T-helper 17 cell (primary cell): Measurements from ENCODE around the gene RASA3. TPM values are rescaled to one million over a fixed set of nuclear protein-coding genes. Genes with fewer than 3 reads are reported as not detected.
"Not testable (repeated sequence)": the region's sequence is repeated elsewhere in the genome, so short reads cannot be mapped to it uniquely, and the experiment has no call there.

Experiments
- ATAC-seq: fragments of 150-1000 bp; cut with Tn5 transposase; 2 replicates; pipeline ENCODE4 v1.10.0; 2021; ENCODE audit warnings: mild to moderate bottlenecking, moderate library complexity
- DNase-seq, 3 donors: peaks; one replicate each; pipeline versions ENCODE4 v3.0.0 to v3.0.0-alpha.2; 2020 to 2021
- H3K9me3 ChIP-seq: one replicate; pipeline ENCODE4 v1.7.0; 2013; ENCODE audit warnings: low read length, mild to moderate bottlenecking; ENCODE audit not compliant: control insufficient read depth, poor library complexity, severe bottlenecking
- H3K27ac Mint-ChIP-seq: one replicate; pipeline ENCODE4 v1.8.0; 2022; ENCODE audit warnings: mild to moderate bottlenecking, moderate library complexity, mixed read lengths
- H3K27me3 Mint-ChIP-seq: one replicate; pipeline ENCODE4 v1.8.0; 2022; ENCODE audit warnings: mixed read lengths
- H3K36me3 Mint-ChIP-seq: one replicate; pipeline ENCODE4 v1.8.0; 2022; ENCODE audit warnings: low read depth, mixed read lengths
- H3K4me1 Mint-ChIP-seq: one replicate; pipeline ENCODE4 v1.8.0; 2022; ENCODE audit warnings: mild to moderate bottlenecking, mixed read lengths
- H3K4me3 Mint-ChIP-seq: one replicate; pipeline ENCODE4 v1.8.0; 2022; ENCODE audit warnings: mild to moderate bottlenecking, moderate library complexity, mixed read lengths
- total RNA-seq, 4 donors: library from RNA in 2 of 4; stranded (reverse) in 2 of 4; gene quantifications; one replicate each; pipeline ENCODE4 v1.2.3 and lab custom pipeline; 2022 to 2026

RASA3 gene
- total RNA-seq, 2 donors from 2014 or later, result 204 to 215 TPM

- H3K9me3 ChIP-seq, result no peaks in the 10 kb centered on the region
- ATAC-seq (peak; percentile 15), DNase-seq (no peak)
- H3K4me1 Mint-ChIP-seq, result peaks cover 16% of the 10 kb centered on the region
- no peaks in the 10 kb centered on the region for H3K27me3 Mint-ChIP-seq
- peaks cover 12% of the 10 kb centered on the region for H3K36me3 Mint-ChIP-seq
- no peak overlapping the region for H3K4me3 Mint-ChIP-seq
- H3K27ac Mint-ChIP-seq, result no peak overlapping the region
These were observed 136.1 kb downstream of the RASA3 start for GRCh38 chr13:113996081-113996911.

DNA sequence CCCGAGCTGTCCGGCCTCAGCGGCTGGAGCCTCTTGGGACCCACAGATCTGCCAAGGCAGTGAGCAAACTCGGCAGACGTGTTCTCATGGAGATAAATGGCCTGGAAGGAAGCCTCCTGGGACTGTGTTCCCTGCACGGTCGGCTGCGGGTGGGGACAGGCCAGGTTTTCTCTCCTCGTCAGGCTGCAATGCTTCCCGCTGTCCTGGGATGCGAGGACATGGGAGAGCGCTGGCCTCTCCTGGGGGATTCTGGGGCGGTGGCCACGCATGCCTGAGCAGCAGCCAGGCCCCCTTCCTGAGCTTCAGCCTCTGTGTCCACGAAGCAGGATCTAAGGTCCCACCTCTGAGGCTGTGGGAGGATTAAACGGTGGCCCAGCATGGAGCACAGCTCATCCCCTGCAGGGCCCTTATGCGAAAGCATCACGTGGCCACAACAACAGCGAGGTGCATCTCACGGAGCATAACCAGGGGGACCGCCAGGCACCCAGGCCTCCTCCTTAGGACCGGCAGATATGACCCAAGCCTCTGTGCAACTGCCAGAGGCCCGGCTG lies 137.3 kb downstream of the RASA3 start:
- H3K4me3 Mint-ChIP-seq, result no peak overlapping the region
- peak overlapping the region; percentile 76 for H3K27ac Mint-ChIP-seq
- DNase-seq (no peak), ATAC-seq (no peak)
- H3K36me3 Mint-ChIP-seq, result peaks cover 12% of the 10 kb centered on the region
- H3K27me3 Mint-ChIP-seq, result no peaks in the 10 kb centered on the region
- no peaks in the 10 kb centered on the region for H3K9me3 ChIP-seq
- H3K4me1 Mint-ChIP-seq, result peaks cover 16% of the 10 kb centered on the region

- Mint-ChIP-seq H3K27ac (peak overlapping the region; percentile 42), H3K4me3 (peak overlapping the region; percentile 15), H3K36me3 (peaks cover 20% of the 10 kb centered on the region), H3K27me3 (no peaks in the 10 kb centered on the region), H3K4me1 (peaks cover 14% of the 10 kb centered on the region)
- H3K9me3 ChIP-seq, result no peaks in the 10 kb centered on the region
- ATAC-seq, result no peak
- no peak for DNase-seq
These were observed 140.0 kb downstream of the RASA3 start for GRCh38 chr13:113992276-113993005.

DNA sequence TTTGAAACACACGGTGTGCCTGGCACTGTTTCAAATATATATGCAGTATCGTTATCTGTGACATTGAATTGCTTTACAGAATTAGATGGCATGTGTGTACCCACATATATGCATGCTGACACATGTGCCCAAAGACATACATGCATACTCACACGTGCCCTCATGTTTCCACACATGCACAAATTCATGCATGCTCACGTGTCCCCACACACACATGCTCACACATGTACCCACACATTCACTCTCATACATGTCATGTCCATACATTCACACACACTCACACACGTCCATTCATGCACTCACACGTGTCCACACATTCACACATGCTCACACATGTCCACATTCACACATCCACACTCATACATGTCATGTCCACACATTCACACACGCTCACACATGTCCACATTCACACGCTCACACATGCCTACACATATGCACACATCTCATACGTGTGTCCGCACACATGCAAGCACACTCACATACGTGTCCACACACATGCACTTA lies 140.7 kb downstream of the RASA3 start:
- Mint-ChIP-seq H3K27me3 (no peaks in the 10 kb centered on the region), H3K4me1 (peaks cover 11% of the 10 kb centered on the region), H3K4me3 (no peak overlapping the region), H3K27ac (peak overlapping the region; percentile 42), H3K36me3 (peaks cover 17% of the 10 kb centered on the region)
- no peaks in the 10 kb centered on the region for H3K9me3 ChIP-seq
- DNase-seq (no peak), ATAC-seq (no peak)

GRCh38 chr13:113991191-113991669 lies 141.2 kb downstream of the RASA3 start:
- H3K4me1 Mint-ChIP-seq, result peaks cover 11% of the 10 kb centered on the region
- peaks cover 17% of the 10 kb centered on the region for H3K36me3 Mint-ChIP-seq
- no peaks in the 10 kb centered on the region for H3K27me3 Mint-ChIP-seq

DNA sequence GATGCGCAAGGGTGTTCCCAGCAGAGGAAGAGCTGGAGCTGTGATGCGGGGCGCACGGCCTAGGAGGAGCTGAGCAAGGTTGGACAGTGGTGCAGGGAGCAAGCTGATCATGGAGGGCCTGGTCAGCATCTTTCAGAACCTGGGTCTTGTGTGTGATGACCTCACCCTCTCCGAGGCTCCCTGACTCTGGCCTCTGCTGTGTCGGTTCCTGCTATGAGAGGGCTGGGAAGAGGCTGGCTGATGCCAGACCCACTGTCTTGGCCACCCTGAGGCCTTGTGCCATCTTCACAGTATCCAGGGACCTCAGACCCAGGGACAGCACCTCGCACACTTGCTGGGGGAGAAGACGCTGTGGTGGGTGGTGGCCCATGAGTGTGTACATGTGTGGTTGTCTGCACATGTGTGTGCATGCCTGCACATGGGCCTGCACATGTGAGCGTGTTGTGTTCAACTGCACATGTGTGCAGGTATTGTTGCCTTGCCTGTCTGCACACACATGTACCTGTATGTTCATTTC lies 142.0 kb downstream of the RASA3 start:
- Mint-ChIP-seq H3K4me1 (peaks cover 11% of the 10 kb centered on the region), H3K36me3 (peaks cover 17% of the 10 kb centered on the region), H3K4me3 (no peak overlapping the region), H3K27me3 (no peaks in the 10 kb centered on the region), H3K27ac (peak overlapping the region; percentile 8)
- no peaks in the 10 kb centered on the region for H3K9me3 ChIP-seq
- ATAC-seq, result peak; percentile 16
- no peak for DNase-seq

More at GRCh38 chr13:113991191-113991669, 141.2 kb downstream of the RASA3 start:
- no peaks in the 10 kb centered on the region for H3K9me3 ChIP-seq
- ATAC-seq (no peak), DNase-seq (no peak)
- H3K27ac Mint-ChIP-seq, result no peak overlapping the region
- H3K4me3 Mint-ChIP-seq, result no peak overlapping the region

- Mint-ChIP-seq H3K4me3 (peak overlapping the region; percentile 1), H3K27me3 (no peaks in the 10 kb centered on the region), H3K4me1 (peaks cover 10% of the 10 kb centered on the region), H3K36me3 (peaks cover 17% of the 10 kb centered on the region), H3K27ac (peak overlapping the region; percentile 8)
- DNase-seq (no peak), ATAC-seq (no peak)
- H3K9me3 ChIP-seq, result no peaks in the 10 kb centered on the region
These were observed 142.7 kb downstream of the RASA3 start for GRCh38 chr13:113989585-113990300.

DNA sequence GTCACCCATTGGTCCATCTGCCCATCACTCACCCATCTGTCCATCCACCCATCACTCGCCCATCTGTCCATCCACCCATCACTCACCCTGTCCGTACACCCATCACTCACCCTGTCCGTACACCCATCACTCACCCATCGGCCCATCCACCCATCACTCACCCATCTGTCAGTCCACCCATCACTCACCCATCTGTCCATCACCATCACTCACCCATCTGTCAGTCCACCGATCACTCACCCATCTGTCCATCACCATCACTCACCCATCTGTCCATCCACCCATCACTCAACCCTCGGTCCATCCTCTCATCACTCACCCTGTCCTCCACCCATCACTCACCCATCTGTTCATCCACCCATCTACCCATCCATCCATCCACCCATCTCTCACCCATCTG lies 143.6 kb downstream of the RASA3 start:
- peaks cover 17% of the 10 kb centered on the region for H3K36me3 Mint-ChIP-seq
- H3K4me1 Mint-ChIP-seq, H3K27me3 Mint-ChIP-seq, ATAC-seq, H3K9me3 ChIP-seq, DNase-seq: not testable (repeated sequence)
- H3K4me3 Mint-ChIP-seq, result peak overlapping the region; percentile 68
- peak overlapping the region; percentile 8 for H3K27ac Mint-ChIP-seq

- Mint-ChIP-seq H3K4me1 (peaks cover 9% of the 10 kb centered on the region), H3K4me3 (no peak overlapping the region), H3K27ac (peak overlapping the region; percentile 37), H3K27me3 (no peaks in the 10 kb centered on the region), H3K36me3 (peaks cover 5% of the 10 kb centered on the region)
- DNase-seq (no peak), ATAC-seq (no peak)
- no peaks in the 10 kb centered on the region for H3K9me3 ChIP-seq
These were observed 150.1 kb downstream of the RASA3 start for GRCh38 chr13:113982296-113982661.

DNA sequence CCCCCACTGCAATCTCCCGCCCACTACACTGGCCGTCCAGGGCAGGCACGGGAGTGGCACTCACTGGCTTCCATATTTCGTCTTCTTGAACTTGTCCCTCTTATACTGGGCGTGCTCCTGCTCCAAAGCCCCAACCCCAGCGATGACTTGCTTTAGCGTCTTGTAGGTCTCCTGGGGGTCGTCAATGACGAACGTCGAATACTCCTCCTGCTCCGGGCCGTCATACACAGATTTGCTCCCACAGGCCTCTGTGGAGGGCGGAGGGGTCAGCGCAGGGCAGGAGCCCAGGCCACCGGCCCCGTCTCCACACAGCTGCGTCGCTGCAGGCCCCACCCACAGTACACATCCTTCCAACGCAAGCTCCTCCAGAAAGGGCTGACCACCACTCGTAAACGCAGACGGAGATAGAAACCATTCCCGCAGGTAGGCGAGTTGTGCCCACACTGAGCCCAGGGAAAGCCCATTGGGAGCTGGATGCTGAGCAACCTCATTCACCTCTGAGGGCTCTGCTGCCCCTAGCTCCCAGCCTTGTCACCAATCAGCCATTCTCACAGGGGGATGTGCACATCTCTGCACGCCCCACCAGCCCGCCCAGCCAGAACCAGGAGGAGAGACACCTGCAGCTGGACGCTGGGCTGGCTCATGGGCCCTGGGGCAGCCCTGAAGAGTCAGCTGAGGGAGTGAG lies 150.7 kb downstream of the RASA3 start:
- Mint-ChIP-seq H3K27ac (peak overlapping the region; percentile 37), H3K36me3 (peaks cover 5% of the 10 kb centered on the region), H3K4me3 (no peak overlapping the region), H3K27me3 (no peaks in the 10 kb centered on the region), H3K4me1 (peaks cover 9% of the 10 kb centered on the region)
- DNase-seq (no peak), ATAC-seq (no peak)
- no peaks in the 10 kb centered on the region for H3K9me3 ChIP-seq

DNA sequence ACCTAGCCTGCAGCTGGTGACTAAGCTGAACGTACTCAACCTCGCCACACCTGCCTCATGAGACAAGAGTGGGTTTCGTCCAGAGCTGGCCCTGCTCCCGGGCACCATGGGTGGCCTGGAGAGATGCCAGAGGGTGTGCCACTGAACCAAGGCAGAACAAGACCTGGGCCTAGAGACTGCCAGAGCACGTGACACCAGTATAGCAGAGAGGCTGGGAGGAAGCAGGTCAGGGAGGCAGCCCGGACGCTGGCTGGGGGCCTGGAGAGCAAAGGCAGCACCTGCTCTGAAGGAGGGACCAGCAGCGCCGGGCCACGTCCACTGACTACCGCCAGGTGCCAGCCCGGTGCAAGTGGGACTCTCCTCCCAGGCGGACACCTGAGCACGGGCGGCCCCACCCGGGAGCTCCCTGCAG lies 151.2 kb downstream of the RASA3 start:
- Mint-ChIP-seq H3K4me1 (peaks cover 12% of the 10 kb centered on the region), H3K36me3 (peaks cover 5% of the 10 kb centered on the region), H3K27me3 (no peaks in the 10 kb centered on the region), H3K27ac (no peak overlapping the region), H3K4me3 (no peak overlapping the region)
- no peak for DNase-seq
- no peak for ATAC-seq
- H3K9me3 ChIP-seq, result no peaks in the 10 kb centered on the region

DNA sequence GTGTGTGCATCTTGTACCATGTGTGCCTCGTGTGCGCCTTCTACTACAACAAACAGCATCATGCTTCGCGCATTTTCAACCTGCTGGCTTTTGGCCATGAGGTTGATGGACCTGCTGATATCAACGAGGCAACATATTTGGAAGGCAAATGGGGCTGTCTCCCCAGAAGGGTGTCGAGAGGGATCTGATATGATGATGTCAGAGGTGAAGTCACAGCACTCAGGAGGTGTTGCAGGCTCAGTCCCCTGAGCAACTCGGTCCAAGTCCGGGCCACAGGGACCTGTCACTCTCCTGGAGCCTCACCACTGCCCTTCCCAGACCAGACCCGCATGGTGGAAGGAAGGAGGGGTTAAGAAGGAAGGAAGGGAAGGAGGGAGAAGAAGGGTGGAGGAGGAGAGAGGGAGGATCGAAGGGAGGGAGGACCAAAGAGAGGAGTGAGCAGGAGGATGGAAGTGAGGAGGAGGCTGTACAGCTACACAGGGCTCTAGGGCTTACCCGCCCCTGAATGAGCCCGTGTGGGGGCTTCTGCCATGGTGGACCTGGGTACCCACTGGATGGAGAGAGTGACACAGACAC lies 151.8 kb downstream of the RASA3 start:
- Mint-ChIP-seq H3K27me3 (no peaks in the 10 kb centered on the region), H3K27ac (peak overlapping the region; percentile 89), H3K36me3 (peaks cover 5% of the 10 kb centered on the region), H3K4me3 (peak overlapping the region; percentile 64), H3K4me1 (peaks cover 12% of the 10 kb centered on the region)
- ATAC-seq (no peak), DNase-seq (no peak)
- no peaks in the 10 kb centered on the region for H3K9me3 ChIP-seq
